ENCODE data around the gene NFATC1. TPM values are rescaled to one million over a fixed set of nuclear protein-coding genes. Genes with fewer than 3 reads are reported as not detected.

NFATC1 gene
- total RNA-seq, 2 donors from 2014 or later, result 27.6 to 40.8 TPM

- Histone ChIP-seq H3K4me1 (ENCODE audit: control insufficient read depth in 1 of 2, low read depth in 2 of 2) (no peaks in the 10 kb centered on the region), H3K27me3 (replicated peaks; ENCODE audit: insufficient read depth) (no peaks in the 10 kb centered on the region), H3K36me3 (peaks cover 3% of the 10 kb centered on the region), H3K9me3 (no peaks in the 10 kb centered on the region), H3K4me3 (no peak overlapping the region), H3K27ac (no peak overlapping the region)
- no peak for ATAC-seq (ENCODE audit: insufficient number of reproducible peaks, low FRiP score, low read depth)
- no peak for DNase-seq (ENCODE audit: low spot score)
- no peak for TF ChIP-seq CTCF (IDR thresholded peaks at IDR 0.05)
Observed at GRCh38 chr18:79439628-79440023, 43.9 kb downstream of the NFATC1 start.

GRCh38 chr18:79440316-79441110 lies 44.8 kb downstream of the NFATC1 start:
- H3K4me3 ChIP-seq, result no peak overlapping the region
- H3K9me3 ChIP-seq, result no peaks in the 10 kb centered on the region
- H3K27me3 ChIP-seq (replicated peaks; ENCODE audit: insufficient read depth), result no peaks in the 10 kb centered on the region
- no peak for TF ChIP-seq CTCF (IDR thresholded peaks at IDR 0.05)
- peaks cover 3 to 4% of the 10 kb centered on the region in 2 donors for H3K4me1 ChIP-seq (ENCODE audit: control insufficient read depth in 1 of 2, low read depth in 2 of 2)
- ATAC-seq (ENCODE audit: insufficient number of reproducible peaks, low FRiP score, low read depth) (no peak), DNase-seq (ENCODE audit: low spot score) (no peak)
- H3K27ac ChIP-seq, result no peak overlapping the region
- no peaks in the 10 kb centered on the region for H3K36me3 ChIP-seq

- Histone ChIP-seq H3K36me3 (no peaks in the 10 kb centered on the region), H3K9me3 (no peaks in the 10 kb centered on the region), H3K4me3 (no peak overlapping the region), H3K27ac (no peak overlapping the region), H3K27me3 (replicated peaks; ENCODE audit: insufficient read depth) (no peaks in the 10 kb centered on the region), H3K4me1 (ENCODE audit: control insufficient read depth in 1 of 2, low read depth in 2 of 2) (peaks cover 6 to 10% of the 10 kb centered on the region in 2 donors)
- no peak for DNase-seq (ENCODE audit: low spot score)
- TF ChIP-seq CTCF (IDR thresholded peaks at IDR 0.05), result no peak
- ATAC-seq (ENCODE audit: insufficient number of reproducible peaks, low FRiP score, low read depth), result no peak
Observed at GRCh38 chr18:79441420-79441819, 45.7 kb downstream of the NFATC1 start.

- DNase-seq (ENCODE audit: low spot score) (no peak), ATAC-seq (ENCODE audit: insufficient number of reproducible peaks, low FRiP score, low read depth) (no peak)
Observed at GRCh38 chr18:79442508-79443221, 46.9 kb downstream of the NFATC1 start.

More at GRCh38 chr18:79442508-79443221, 46.9 kb downstream of the NFATC1 start:
- Histone ChIP-seq H3K4me1 (ENCODE audit: control insufficient read depth in 1 of 2, low read depth in 2 of 2) (peaks cover 6 to 10% of the 10 kb centered on the region in 2 donors), H3K27ac (no peak overlapping the region), H3K4me3 (no peak overlapping the region), H3K9me3 (no peaks in the 10 kb centered on the region), H3K27me3 (replicated peaks; ENCODE audit: insufficient read depth) (no peaks in the 10 kb centered on the region), H3K36me3 (no peaks in the 10 kb centered on the region)
- no peak for TF ChIP-seq CTCF (IDR thresholded peaks at IDR 0.05)
